Lung (tissue), 12 donors: ENCODE results near the gene RNF166. TPM values are rescaled to one million over a fixed set of nuclear protein-coding genes. Genes with fewer than 3 reads are reported as not detected.

Source experiments
- ATAC-seq: fragments of 200-7000 bp; cut with Tn5 transposase; one replicate; pipeline ENCODE4 v1.9.1; 2020; ENCODE audit warnings: moderate number of reproducible peaks; ENCODE audit not compliant: insufficient read depth, low FRiP score
- DNase-seq, 3 donors: peaks; one replicate each; pipeline ENCODE4 v3.0.0-alpha.2; 2013 to 2017
- H3K27ac ChIP-seq, 2 donors: one replicate each; pipeline ENCODE4 v1.5.1; 2013; ENCODE audit warnings: mild to moderate bottlenecking in 2 of 2, moderate library complexity in 2 of 2, control low read depth in 1 of 2, inconsistent platforms in 1 of 2, low read depth in 1 of 2, low read length in 1 of 2
- H3K27me3 ChIP-seq, 3 donors: one replicate each; pipeline ENCODE4 v1.5.1; 2013; ENCODE audit warnings: low read length in 2 of 3; ENCODE audit not compliant: control insufficient read depth in 3 of 3, insufficient read depth in 3 of 3
- H3K36me3 ChIP-seq, 4 donors: one replicate each; pipeline ENCODE4 v1.5.1; 2013; ENCODE audit warnings: low read length in 4 of 4, mild to moderate bottlenecking in 1 of 4, moderate library complexity in 1 of 4; ENCODE audit not compliant: control insufficient read depth in 4 of 4, insufficient read depth in 4 of 4
- H3K4me1 ChIP-seq, 5 donors: one replicate each; pipeline ENCODE4 v1.5.1; 2013; ENCODE audit warnings: low read length in 5 of 5, mild to moderate bottlenecking in 2 of 5, moderate library complexity in 1 of 5; ENCODE audit not compliant: control insufficient read depth in 5 of 5, insufficient read depth in 5 of 5
- H3K4me3 ChIP-seq: one replicate; pipeline ENCODE4 v1.5.1; 2013; ENCODE audit warnings: mild to moderate bottlenecking, control low read depth, moderate library complexity
- H3K9ac ChIP-seq, 2 donors: one replicate each; pipeline ENCODE4 v1.5.1; 2013; ENCODE audit warnings: low read length in 2 of 2, control low read depth in 1 of 2; ENCODE audit not compliant: insufficient read depth in 1 of 2
- H3K9me3 ChIP-seq, 4 donors: one replicate each; pipeline ENCODE4 v1.5.1; 2013; ENCODE audit warnings: low read length in 3 of 4, mild to moderate bottlenecking in 1 of 4, moderate library complexity in 1 of 4; ENCODE audit not compliant: control insufficient read depth in 4 of 4, insufficient read depth in 3 of 4
- WGBS, 2 donors: extraction: QIAGEN DNeasy Blood & Tissue Kit; methylation state at CpG; one replicate each; pipeline ENCODE4 v1.1.7; 2013; 5-methylcytosine and 5-hydroxymethylcytosine counted together
- polyA plus RNA-seq, 2 donors: library from polyadenylated mRNA; stranded (reverse); fragments of 200-250 nt; gene quantifications; one replicate each; pipeline ENCODE4 v1.2.1, GENCODE V29; 2013
- total RNA-seq, 2 donors: library from RNA; depleted of rRNA in 1 of 2; stranded (reverse); fragments of >200 nt in 1 of 2; gene quantifications; one replicate each; pipeline ENCODE4 v1.2.1, GENCODE V29; 2014 to 2021
- TF ChIP-seq, protein P1 (sequence below): IDR thresholded peaks from 2 replicates; pipeline ENCODE4 v1.5.1; 2012; ENCODE audit warnings: mild to moderate bottlenecking; ENCODE audit errors: control extremely low read depth, extremely low read depth
- donor health status: control.
- donor health status: control.
- donor health status: Bipolar disorder and iron deficiency.
- donor health status: healthy.
- donor health status: DM: yes; HTN: yes; CAD: no.

RNF166 gene
- total and polyA plus RNA-seq, 4 donors = 15.2 to 51.6 (median 44.1) TPM

DNA sequence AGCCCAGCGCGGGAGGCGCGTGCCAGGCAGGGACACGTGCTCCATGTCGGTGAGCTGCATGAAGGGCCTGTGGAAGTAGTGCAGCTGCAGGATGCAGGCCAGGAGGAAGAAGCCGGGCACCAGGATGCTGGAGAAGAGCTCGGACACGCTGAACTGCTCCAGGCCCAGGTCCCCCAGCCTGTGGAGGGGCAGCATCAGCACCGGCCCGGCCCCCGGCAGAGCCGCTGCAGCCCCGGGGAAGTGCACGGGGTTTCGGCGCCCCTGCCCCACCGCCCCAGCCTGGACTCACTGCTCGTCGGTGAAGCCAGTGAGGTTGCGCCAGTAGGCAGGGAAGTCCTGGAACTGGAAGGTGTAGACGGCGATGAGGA is 28.1 kb upstream of the RNF166 start:
- Histone ChIP-seq H3K9me3 (no peaks in the 10 kb centered on the region), H3K4me3 (no peak overlapping the region), H3K4me1 (no peaks in the 10 kb centered on the region), H3K9ac (no peak overlapping the region), H3K27me3 (no peaks in the 10 kb centered on the region), H3K27ac (no peak overlapping the region), H3K36me3 (peaks cover 0 to 81% (median 15%) of the 10 kb centered on the region in 4 donors)
- ATAC-seq (no peak), DNase-seq (no peak)
- 94% methylated on average over 22 to 23 of the region's 23 CpGs for WGBS, 2 donors
- TF ChIP-seq, protein P1, sequence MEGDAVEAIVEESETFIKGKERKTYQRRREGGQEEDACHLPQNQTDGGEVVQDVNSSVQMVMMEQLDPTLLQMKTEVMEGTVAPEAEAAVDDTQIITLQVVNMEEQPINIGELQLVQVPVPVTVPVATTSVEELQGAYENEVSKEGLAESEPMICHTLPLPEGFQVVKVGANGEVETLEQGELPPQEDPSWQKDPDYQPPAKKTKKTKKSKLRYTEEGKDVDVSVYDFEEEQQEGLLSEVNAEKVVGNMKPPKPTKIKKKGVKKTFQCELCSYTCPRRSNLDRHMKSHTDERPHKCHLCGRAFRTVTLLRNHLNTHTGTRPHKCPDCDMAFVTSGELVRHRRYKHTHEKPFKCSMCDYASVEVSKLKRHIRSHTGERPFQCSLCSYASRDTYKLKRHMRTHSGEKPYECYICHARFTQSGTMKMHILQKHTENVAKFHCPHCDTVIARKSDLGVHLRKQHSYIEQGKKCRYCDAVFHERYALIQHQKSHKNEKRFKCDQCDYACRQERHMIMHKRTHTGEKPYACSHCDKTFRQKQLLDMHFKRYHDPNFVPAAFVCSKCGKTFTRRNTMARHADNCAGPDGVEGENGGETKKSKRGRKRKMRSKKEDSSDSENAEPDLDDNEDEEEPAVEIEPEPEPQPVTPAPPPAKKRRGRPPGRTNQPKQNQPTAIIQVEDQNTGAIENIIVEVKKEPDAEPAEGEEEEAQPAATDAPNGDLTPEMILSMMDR = no peak

DNA sequence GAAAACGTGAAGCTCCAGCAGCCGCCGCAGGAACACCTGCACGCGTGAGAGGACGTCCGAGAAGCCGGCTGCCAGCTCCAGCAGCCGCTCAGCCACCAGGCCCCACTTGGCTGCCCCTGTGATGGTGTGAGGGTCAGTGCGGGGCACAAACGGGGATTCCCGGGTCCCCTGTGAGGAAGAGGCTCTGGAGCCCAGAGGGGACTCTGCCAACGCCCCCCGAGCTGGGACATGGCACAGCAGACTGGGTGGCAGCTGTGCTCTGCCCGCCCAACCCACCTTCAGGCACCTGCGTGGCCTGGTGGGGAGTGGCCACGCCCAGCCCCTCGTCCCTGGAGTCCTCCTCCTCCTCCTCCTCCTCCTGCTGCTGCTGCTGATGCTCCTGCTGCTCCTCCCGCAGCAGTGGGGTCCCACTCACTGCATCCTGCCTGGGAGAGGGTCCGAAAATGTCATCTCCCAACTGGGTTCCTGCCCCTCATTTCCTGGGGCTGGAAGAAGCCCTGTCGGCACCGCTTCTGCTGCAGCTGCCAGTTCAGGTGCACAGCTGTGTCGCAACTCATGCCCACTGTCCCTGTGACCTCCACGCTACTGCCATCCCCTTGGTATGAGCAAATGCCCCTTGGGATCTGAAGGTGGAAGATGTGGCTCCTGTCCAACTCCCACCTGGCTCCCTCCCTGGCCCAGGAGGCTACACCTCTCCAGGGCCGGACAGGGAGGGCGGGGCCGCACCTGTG is 27.6 kb upstream of the RNF166 start:
- Histone ChIP-seq H3K27me3 (no peaks in the 10 kb centered on the region), H3K9ac (no peak overlapping the region), H3K27ac (no peak overlapping the region), H3K36me3 (peaks cover 0 to 79% (median 15%) of the 10 kb centered on the region in 4 donors), H3K4me3 (no peak overlapping the region), H3K4me1 (no peaks in the 10 kb centered on the region), H3K9me3 (no peaks in the 10 kb centered on the region)
- 90 to 92% methylated on average over 27 of the region's 27 CpGs for WGBS, 2 donors
- ATAC-seq (no peak), DNase-seq (no peak)
- TF ChIP-seq, protein P1 = no peak

DNA sequence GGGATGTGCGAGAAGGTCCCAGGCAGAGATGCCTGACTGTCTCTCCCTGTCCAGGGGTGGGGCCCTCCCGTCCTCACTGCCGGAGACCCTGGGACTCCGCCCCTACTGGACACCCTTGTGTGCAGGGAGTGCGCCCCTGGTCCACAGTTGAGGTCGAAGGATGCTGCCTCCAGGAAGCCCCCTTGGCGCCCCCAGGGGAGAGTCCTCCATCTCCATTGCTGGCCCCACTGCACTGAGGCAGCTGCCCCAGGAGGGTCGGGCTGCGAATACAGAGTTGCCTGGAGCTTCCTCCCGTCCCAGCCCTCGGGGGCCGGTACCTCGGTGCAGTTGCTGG is 26.7 kb upstream of the RNF166 start:
- ATAC-seq (no peak), DNase-seq (no peak)
- Histone ChIP-seq H3K4me1 (no peaks in the 10 kb centered on the region), H3K9me3 (no peaks in the 10 kb centered on the region), H3K9ac (no peak overlapping the region), H3K27me3 (no peaks in the 10 kb centered on the region), H3K36me3 (peaks cover 0 to 74% (median 15%) of the 10 kb centered on the region in 4 donors), H3K27ac (no peak overlapping the region), H3K4me3 (no peak overlapping the region)
- WGBS, 2 donors = 90 to 94% methylated on average over 13 of the region's 13 CpGs
- TF ChIP-seq, protein P1 = no peak
